Right kidney (tissue), 9 donors: ENCODE data around the gene ZNF330.
"Not testable (repeated sequence)": the region's sequence is repeated elsewhere in the genome, so short reads cannot be mapped to it uniquely, and the experiment has no call there.

Experiments
- DNase-seq: peaks from one replicate; pipeline ENCODE4 v3.0.0-alpha.2; 2016
- long read RNA-seq, 8 donors: transcript quantifications; one replicate each; lab custom pipeline, GENCODE V29; 2026

The ZNF330 gene
- long read RNA-seq, donor 1, partial matches to known transcripts = 11 of 23 reads
- long read RNA-seq, donor 1, other reads (novel, unspliced or antisense) = 9 of 23 reads
- long read RNA-seq, donor 2, partial matches to known transcripts = 6 of 8 reads
- long read RNA-seq, donor 2, other reads (novel, unspliced or antisense) = 0 of 8 reads
- long read RNA-seq, donor 3, partial matches to known transcripts = 0 of 2 reads
- long read RNA-seq, donor 3, other reads (novel, unspliced or antisense) = 0 of 2 reads
- long read RNA-seq, donor 4, partial matches to known transcripts = 12 of 18 reads
- long read RNA-seq, donor 4, other reads (novel, unspliced or antisense) = 6 of 18 reads
- long read RNA-seq, donor 5, partial matches to known transcripts = 0 of 13 reads
- long read RNA-seq, donor 5, other reads (novel, unspliced or antisense) = 13 of 13 reads
- long read RNA-seq, donor 6, partial matches to known transcripts = 0 of 8 reads
- long read RNA-seq, donor 6, other reads (novel, unspliced or antisense) = 7 of 8 reads
- long read RNA-seq, donor 7, transcript ZNF330-207 (2 exons, 733 nt) = major isoform, 5 of 11 reads
- long read RNA-seq, donor 7, partial matches to known transcripts = 0 of 11 reads
- long read RNA-seq, donor 7, other reads (novel, unspliced or antisense) = 6 of 11 reads
- long read RNA-seq, donor 8, partial matches to known transcripts = 17 of 24 reads
- long read RNA-seq, donor 8, other reads (novel, unspliced or antisense) = 7 of 24 reads

GRCh38 chr4:141220691-141221659, at the start of gene ZNF330:
Gene ZNF330 (plus strand): TSS chr4:141220895. CDS start chr4:141222372, 1,477 bp downstream.
- peak; percentile 96 for DNase-seq

GRCh38 chr4:141174457-141174856, 46.2 kb upstream of the ZNF330 start:
- DNase-seq = no peak

- no peak for DNase-seq
Observed at GRCh38 chr4:141177171-141177570, 43.5 kb upstream of the ZNF330 start.

GRCh38 chr4:141179474-141180373, 41.0 kb upstream of the ZNF330 start:
- no peak for DNase-seq

GRCh38 chr4:141180991-141181761, 39.5 kb upstream of the ZNF330 start:
- DNase-seq = no peak

GRCh38 chr4:141183491-141183890, 37.2 kb upstream of the ZNF330 start:
- not testable (repeated sequence) for DNase-seq

GRCh38 chr4:141192564-141192963, 28.1 kb upstream of the ZNF330 start:
- DNase-seq = no peak

GRCh38 chr4:141193516-141194034, 27.1 kb upstream of the ZNF330 start:
- no peak for DNase-seq

- no peak for DNase-seq
Observed at GRCh38 chr4:141195095-141195707, 25.5 kb upstream of the ZNF330 start.

GRCh38 chr4:141196227-141196933, 24.3 kb upstream of the ZNF330 start:
- no peak for DNase-seq

- DNase-seq = no peak
Observed at GRCh38 chr4:141207961-141208360, 12.7 kb upstream of the ZNF330 start.

GRCh38 chr4:141210168-141210567, 10.5 kb upstream of the ZNF330 start:
- DNase-seq = no peak

- no peak for DNase-seq
Observed at GRCh38 chr4:141213550-141213991, 7.1 kb upstream of the ZNF330 start.

GRCh38 chr4:141215030-141215429, 5.7 kb upstream of the ZNF330 start:
- DNase-seq = no peak

- no peak for DNase-seq
Observed at GRCh38 chr4:141216002-141216761, 4.5 kb upstream of the ZNF330 start.

GRCh38 chr4:141220271-141220670, 424 bp upstream of the ZNF330 start:
- no peak for DNase-seq

- no peak for DNase-seq
Observed at GRCh38 chr4:141223418-141223817, 2.7 kb downstream of the ZNF330 start.

- DNase-seq = not testable (repeated sequence)
Observed at GRCh38 chr4:141227280-141227679, 6.6 kb downstream of the ZNF330 start.
